ENCODE results near the gene CNOT8. TPM values are rescaled to one million over a fixed set of nuclear protein-coding genes. Genes with fewer than 3 reads are reported as not detected.

The CNOT8 gene
- total and polyA plus RNA-seq, 4 donors: 53.9 to 87.0 (median 68.7) TPM

GRCh38 chr5:154898210-154898609 is 39.8 kb downstream of the CNOT8 start:
- Histone ChIP-seq H3K27me3 (ENCODE audit: control insufficient read depth in 3 of 3, insufficient read depth in 3 of 3, low read length in 2 of 3) (no peaks in the 10 kb centered on the region), H3K4me3 (no peak overlapping the region), H3K27ac (ENCODE audit: low read depth in 1 of 2, low read length in 1 of 2) (no peak overlapping the region), H3K9me3 (ENCODE audit: control insufficient read depth in 4 of 4, insufficient read depth in 3 of 4, low read length in 3 of 4) (no peaks in the 10 kb centered on the region), H3K9ac (ENCODE audit: insufficient read depth in 1 of 2, low read length in 2 of 2) (no peak overlapping the region), H3K36me3 (ENCODE audit: control insufficient read depth in 4 of 4, insufficient read depth in 4 of 4, low read length in 4 of 4) (peaks cover 24 to 64% (median 47%) of the 10 kb centered on the region in 4 donors), H3K4me1 (ENCODE audit: control insufficient read depth in 5 of 5, insufficient read depth in 5 of 5, low read length in 5 of 5) (no peaks in the 10 kb centered on the region)
- no peak for TF ChIP-seq CTCF (IDR thresholded peaks at IDR 0.05; ENCODE audit: control extremely low read depth, extremely low read depth)
- DNase-seq: no peak
- 84 to 97% methylated on average over 4 of the region's 4 CpGs for WGBS, 2 donors
- no peak for ATAC-seq (ENCODE audit: insufficient read depth, low FRiP score)

GRCh38 chr5:154899151-154899816 is 40.9 kb downstream of the CNOT8 start:
- DNase-seq: no peak
- peaks cover 23 to 61% (median 42%) of the 10 kb centered on the region in 4 donors for H3K36me3 ChIP-seq (ENCODE audit: control insufficient read depth in 4 of 4, insufficient read depth in 4 of 4, low read length in 4 of 4)

GRCh38 chr5:154900066-154900465 is 41.6 kb downstream of the CNOT8 start:
- H3K9ac ChIP-seq (ENCODE audit: insufficient read depth in 1 of 2, low read length in 2 of 2): no peak overlapping the region
- ATAC-seq (ENCODE audit: insufficient read depth, low FRiP score) (no peak), DNase-seq (no peak)
- H3K4me3 ChIP-seq: no peak overlapping the region
- H3K27ac ChIP-seq (ENCODE audit: low read depth in 1 of 2, low read length in 1 of 2): no peak overlapping the region
- H3K27me3 ChIP-seq (ENCODE audit: control insufficient read depth in 3 of 3, insufficient read depth in 3 of 3, low read length in 2 of 3): no peaks in the 10 kb centered on the region
- no peaks in the 10 kb centered on the region for H3K4me1 ChIP-seq (ENCODE audit: control insufficient read depth in 5 of 5, insufficient read depth in 5 of 5, low read length in 5 of 5)
- no peak for TF ChIP-seq CTCF (IDR thresholded peaks at IDR 0.05; ENCODE audit: control extremely low read depth, extremely low read depth)
- 75 to 82% methylated on average over 1 of the region's 1 CpG for WGBS, 2 donors
- H3K36me3 ChIP-seq (ENCODE audit: control insufficient read depth in 4 of 4, insufficient read depth in 4 of 4, low read length in 4 of 4): peaks cover 26 to 66% (median 41%) of the 10 kb centered on the region in 4 donors
- H3K9me3 ChIP-seq (ENCODE audit: control insufficient read depth in 4 of 4, insufficient read depth in 3 of 4, low read length in 3 of 4): no peaks in the 10 kb centered on the region

More at GRCh38 chr5:154899151-154899816, 40.9 kb downstream of the CNOT8 start:
- H3K4me1 ChIP-seq (ENCODE audit: control insufficient read depth in 5 of 5, insufficient read depth in 5 of 5, low read length in 5 of 5): no peaks in the 10 kb centered on the region
- ATAC-seq (ENCODE audit: insufficient read depth, low FRiP score): no peak
- H3K27me3 ChIP-seq (ENCODE audit: control insufficient read depth in 3 of 3, insufficient read depth in 3 of 3, low read length in 2 of 3): no peaks in the 10 kb centered on the region
- WGBS, 2 donors: 62 to 80% methylated on average over 9 of the region's 9 CpGs
- H3K27ac ChIP-seq (ENCODE audit: low read depth in 1 of 2, low read length in 1 of 2): peak overlapping the region in 1 of 2 donors; percentile 68
- H3K4me3 ChIP-seq: no peak overlapping the region
- TF ChIP-seq CTCF (IDR thresholded peaks at IDR 0.05; ENCODE audit: control extremely low read depth, extremely low read depth): no peak
- no peak overlapping the region for H3K9ac ChIP-seq (ENCODE audit: insufficient read depth in 1 of 2, low read length in 2 of 2)
- no peaks in the 10 kb centered on the region for H3K9me3 ChIP-seq (ENCODE audit: control insufficient read depth in 4 of 4, insufficient read depth in 3 of 4, low read length in 3 of 4)

Data from lung (tissue), 12 donors.